HepG2 (cell line): ENCODE measurements around the gene PARN.

Source experiments
- BRD4 ChIP-seq: sonication (generic); formaldehyde crosslinking; IDR thresholded peaks from 2 replicates; pipeline ENCODE4 v1.4.0; 2020; ENCODE audit warnings: missing genetic modification reagents
- JUN ChIP-seq: sonication (generic); formaldehyde crosslinking; IDR thresholded peaks from 2 replicates; pipeline ENCODE4 v1.4.0; 2020; ENCODE audit warnings: mild to moderate bottlenecking, missing genetic modification reagents
- NR3C1 ChIP-seq: sonication (generic); formaldehyde crosslinking; IDR thresholded peaks from 2 replicates; pipeline ENCODE4 v1.4.0; 2020; ENCODE audit warnings: missing genetic modification reagents
- POLR2A ChIP-seq, 2 experiments: IDR thresholded peaks; 2 replicates each; pipeline ENCODE4 v1.6.1; 2011; ENCODE audit warnings: low read depth in 2 of 2, low read length in 2 of 2, mild to moderate bottlenecking in 1 of 2, moderate library complexity in 1 of 2; ENCODE audit not compliant: insufficient read depth in 1 of 2
- SAP130 ChIP-seq: IDR thresholded peaks from 2 replicates; pipeline ENCODE4 v1.6.1; 2016; ENCODE audit warnings: low read depth
- SMC3 ChIP-seq: IDR thresholded peaks from 2 replicates; pipeline ENCODE4 v1.6.1; 2011; ENCODE audit warnings: low read length, improper control_type of control experiment
- TBL1XR1 ChIP-seq: fragments of 150-350 bp; IDR thresholded peaks from 2 replicates; pipeline ENCODE4 v1.6.1; 2014; ENCODE audit warnings: borderline replicate concordance, low read length; ENCODE audit not compliant: partially characterized antibody
- TF ChIP-seq, protein P1 (sequence below): sonication (generic); formaldehyde crosslinking; IDR thresholded peaks from 2 replicates; pipeline ENCODE4 v1.5.0; 2020; ENCODE audit warnings: mild to moderate bottlenecking, missing genetic modification reagents, moderate library complexity
- TF ChIP-seq, protein P2 (sequence below): sonication (generic); formaldehyde crosslinking; IDR thresholded peaks from 2 replicates; pipeline ENCODE4 v1.8.1; 2023; ENCODE audit warnings: missing genetic modification reagents, inconsistent platforms, borderline replicate concordance
- TF ChIP-seq, protein P3 (sequence below), 2 experiments: IDR thresholded peaks; 2 replicates each; pipeline ENCODE4 v1.6.1; 2011 to 2012; ENCODE audit warnings: low read length in 2 of 2, borderline replicate concordance in 1 of 2, low read depth in 1 of 2, mild to moderate bottlenecking in 1 of 2, moderate library complexity in 1 of 2

DNA sequence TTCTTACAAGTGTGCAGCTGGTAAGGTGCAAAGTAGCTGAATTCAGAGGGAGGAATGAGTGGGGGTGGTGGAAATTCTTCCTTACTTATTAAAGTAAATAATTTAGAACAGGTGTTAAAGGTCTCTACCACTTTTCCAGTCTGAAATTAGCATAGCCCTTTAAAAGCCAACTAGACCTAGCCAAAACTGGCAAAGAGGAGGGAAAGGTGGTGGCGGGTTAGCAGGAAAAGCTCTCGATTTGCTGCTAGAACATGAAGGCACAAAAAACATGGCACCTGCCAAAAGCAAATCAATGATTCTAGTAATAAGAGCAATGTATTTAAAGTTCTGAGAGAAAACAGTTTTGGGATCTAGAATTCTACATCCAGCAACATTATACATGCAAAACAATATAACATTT, 157.7 kb downstream of the PARN start:
- TF ChIP-seq, protein P1, sequence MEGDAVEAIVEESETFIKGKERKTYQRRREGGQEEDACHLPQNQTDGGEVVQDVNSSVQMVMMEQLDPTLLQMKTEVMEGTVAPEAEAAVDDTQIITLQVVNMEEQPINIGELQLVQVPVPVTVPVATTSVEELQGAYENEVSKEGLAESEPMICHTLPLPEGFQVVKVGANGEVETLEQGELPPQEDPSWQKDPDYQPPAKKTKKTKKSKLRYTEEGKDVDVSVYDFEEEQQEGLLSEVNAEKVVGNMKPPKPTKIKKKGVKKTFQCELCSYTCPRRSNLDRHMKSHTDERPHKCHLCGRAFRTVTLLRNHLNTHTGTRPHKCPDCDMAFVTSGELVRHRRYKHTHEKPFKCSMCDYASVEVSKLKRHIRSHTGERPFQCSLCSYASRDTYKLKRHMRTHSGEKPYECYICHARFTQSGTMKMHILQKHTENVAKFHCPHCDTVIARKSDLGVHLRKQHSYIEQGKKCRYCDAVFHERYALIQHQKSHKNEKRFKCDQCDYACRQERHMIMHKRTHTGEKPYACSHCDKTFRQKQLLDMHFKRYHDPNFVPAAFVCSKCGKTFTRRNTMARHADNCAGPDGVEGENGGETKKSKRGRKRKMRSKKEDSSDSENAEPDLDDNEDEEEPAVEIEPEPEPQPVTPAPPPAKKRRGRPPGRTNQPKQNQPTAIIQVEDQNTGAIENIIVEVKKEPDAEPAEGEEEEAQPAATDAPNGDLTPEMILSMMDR (CRISPR knock-in tag), result no peak
- TF ChIP-seq SMC3 (no peak), JUN (CRISPR knock-in tag) (no peak), SAP130 (no peak), BRD4 (CRISPR knock-in tag) (no peak), POLR2A (IDR thresholded peaks at IDR 0.05; ENCODE audit: insufficient read depth in 1 of 2, low read depth in 2 of 2, low read length in 2 of 2) (no peak), TBL1XR1 (no peak), NR3C1 (CRISPR knock-in tag) (no peak)
- TF ChIP-seq, protein P2, sequence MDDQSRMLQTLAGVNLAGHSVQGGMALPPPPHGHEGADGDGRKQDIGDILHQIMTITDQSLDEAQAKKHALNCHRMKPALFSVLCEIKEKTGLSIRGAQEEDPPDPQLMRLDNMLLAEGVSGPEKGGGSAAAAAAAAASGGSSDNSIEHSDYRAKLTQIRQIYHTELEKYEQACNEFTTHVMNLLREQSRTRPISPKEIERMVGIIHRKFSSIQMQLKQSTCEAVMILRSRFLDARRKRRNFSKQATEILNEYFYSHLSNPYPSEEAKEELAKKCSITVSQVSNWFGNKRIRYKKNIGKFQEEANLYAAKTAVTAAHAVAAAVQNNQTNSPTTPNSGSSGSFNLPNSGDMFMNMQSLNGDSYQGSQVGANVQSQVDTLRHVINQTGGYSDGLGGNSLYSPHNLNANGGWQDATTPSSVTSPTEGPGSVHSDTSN, result no peak
- TF ChIP-seq, protein P3, sequence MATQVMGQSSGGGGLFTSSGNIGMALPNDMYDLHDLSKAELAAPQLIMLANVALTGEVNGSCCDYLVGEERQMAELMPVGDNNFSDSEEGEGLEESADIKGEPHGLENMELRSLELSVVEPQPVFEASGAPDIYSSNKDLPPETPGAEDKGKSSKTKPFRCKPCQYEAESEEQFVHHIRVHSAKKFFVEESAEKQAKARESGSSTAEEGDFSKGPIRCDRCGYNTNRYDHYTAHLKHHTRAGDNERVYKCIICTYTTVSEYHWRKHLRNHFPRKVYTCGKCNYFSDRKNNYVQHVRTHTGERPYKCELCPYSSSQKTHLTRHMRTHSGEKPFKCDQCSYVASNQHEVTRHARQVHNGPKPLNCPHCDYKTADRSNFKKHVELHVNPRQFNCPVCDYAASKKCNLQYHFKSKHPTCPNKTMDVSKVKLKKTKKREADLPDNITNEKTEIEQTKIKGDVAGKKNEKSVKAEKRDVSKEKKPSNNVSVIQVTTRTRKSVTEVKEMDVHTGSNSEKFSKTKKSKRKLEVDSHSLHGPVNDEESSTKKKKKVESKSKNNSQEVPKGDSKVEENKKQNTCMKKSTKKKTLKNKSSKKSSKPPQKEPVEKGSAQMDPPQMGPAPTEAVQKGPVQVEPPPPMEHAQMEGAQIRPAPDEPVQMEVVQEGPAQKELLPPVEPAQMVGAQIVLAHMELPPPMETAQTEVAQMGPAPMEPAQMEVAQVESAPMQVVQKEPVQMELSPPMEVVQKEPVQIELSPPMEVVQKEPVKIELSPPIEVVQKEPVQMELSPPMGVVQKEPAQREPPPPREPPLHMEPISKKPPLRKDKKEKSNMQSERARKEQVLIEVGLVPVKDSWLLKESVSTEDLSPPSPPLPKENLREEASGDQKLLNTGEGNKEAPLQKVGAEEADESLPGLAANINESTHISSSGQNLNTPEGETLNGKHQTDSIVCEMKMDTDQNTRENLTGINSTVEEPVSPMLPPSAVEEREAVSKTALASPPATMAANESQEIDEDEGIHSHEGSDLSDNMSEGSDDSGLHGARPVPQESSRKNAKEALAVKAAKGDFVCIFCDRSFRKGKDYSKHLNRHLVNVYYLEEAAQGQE (IDR thresholded peaks at IDR 0.05; ENCODE audit: borderline replicate concordance in 1 of 2, low read depth in 1 of 2, low read length in 2 of 2), result no peak
